Measurements from ENCODE around the gene CD79B. TPM values are rescaled to one million over a fixed set of nuclear protein-coding genes. Genes with fewer than 3 reads are reported as not detected.
"Not testable (repeated sequence)": the region's sequence is repeated elsewhere in the genome, so short reads cannot be mapped to it uniquely, and the experiment has no call there.

The CD79B gene
- polyA plus RNA-seq, 1 donor (not counting 4 experiments of a cell fraction or from before 2014, with no cell fraction given) = 0.07 TPM

GRCh38 chr17:63910096-63910495 is 22.0 kb downstream of the CD79B start:
- no peak overlapping the region for H3K9ac ChIP-seq (ENCODE audit: control insufficient read depth, extremely low read depth, insufficient read depth, low read length)
- dilution Hi-C loops (cut with MboI; ENCODE audit: extremely low pct_ligation_motif_present, low sequenced_read_pairs) = no loop called here

GRCh38 chr17:63909586-63909985 is 22.5 kb downstream of the CD79B start:
- DNase-seq (ENCODE audit: low read depth, low spot score); FAIRE-seq; H2AFZ ChIP-seq (ENCODE audit: control insufficient read depth, low read length); H3K9ac ChIP-seq (ENCODE audit: control insufficient read depth, extremely low read depth, insufficient read depth, low read length); H4K20me1 ChIP-seq (ENCODE audit: control insufficient read depth, extremely low read depth, insufficient read depth, low read length); H3K4me2 ChIP-seq (ENCODE audit: control insufficient read depth, extremely low read depth, insufficient read depth, low read depth, low read length); H3K27ac ChIP-seq (ENCODE audit: control insufficient read depth, insufficient read depth, low read length); H3K27me3 ChIP-seq (ENCODE audit: control insufficient read depth, extremely low read depth, insufficient read depth, low read length); H3K9me1 ChIP-seq (ENCODE audit: control insufficient read depth, extremely low read depth, insufficient read depth, low read length); H3K4me1 ChIP-seq (ENCODE audit: control insufficient read depth, extremely low read depth, insufficient read depth, low read length); dilution Hi-C loops (cut with MboI; ENCODE audit: extremely low pct_ligation_motif_present, low sequenced_read_pairs); H3K4me3 ChIP-seq (ENCODE audit: control insufficient read depth in 2 of 3, extremely low read depth in 1 of 3, insufficient read depth in 2 of 3, low read depth in 1 of 3, low read length in 3 of 3); H3K36me3 ChIP-seq (ENCODE audit: control insufficient read depth in 2 of 2, extremely low read depth in 1 of 2, insufficient read depth in 2 of 2, low read length in 2 of 2); H3K9me3 ChIP-seq (ENCODE audit: control insufficient read depth, low read depth, low read length); H3K79me2 ChIP-seq (ENCODE audit: control insufficient read depth, insufficient read depth, low read length): not testable (repeated sequence)

More at GRCh38 chr17:63910096-63910495, 22.0 kb downstream of the CD79B start:
- no peaks in the 10 kb centered on the region for H3K4me1 ChIP-seq (ENCODE audit: control insufficient read depth, extremely low read depth, insufficient read depth, low read length)
- no peaks in the 10 kb centered on the region for H3K27me3 ChIP-seq (ENCODE audit: control insufficient read depth, extremely low read depth, insufficient read depth, low read length)
- H3K36me3 ChIP-seq (ENCODE audit: control insufficient read depth in 2 of 2, extremely low read depth in 1 of 2, insufficient read depth in 2 of 2, low read length in 2 of 2) = no peaks in the 10 kb centered on the region
- H4K20me1 ChIP-seq (ENCODE audit: control insufficient read depth, extremely low read depth, insufficient read depth, low read length) = no peaks in the 10 kb centered on the region
- no peak for DNase-seq (ENCODE audit: low read depth, low spot score)
- no peaks in the 10 kb centered on the region for H3K9me3 ChIP-seq (ENCODE audit: control insufficient read depth, low read depth, low read length)
- no peak overlapping the region for H2AFZ ChIP-seq (ENCODE audit: control insufficient read depth, low read length)
- H3K79me2 ChIP-seq (ENCODE audit: control insufficient read depth, insufficient read depth, low read length) = no peaks in the 10 kb centered on the region
- no peak overlapping the region for H3K4me3 ChIP-seq (ENCODE audit: control insufficient read depth in 2 of 3, extremely low read depth in 1 of 3, insufficient read depth in 2 of 3, low read depth in 1 of 3, low read length in 3 of 3)
- H3K9me1 ChIP-seq (ENCODE audit: control insufficient read depth, extremely low read depth, insufficient read depth, low read length) = no peaks in the 10 kb centered on the region
- no peak overlapping the region for H3K4me2 ChIP-seq (ENCODE audit: control insufficient read depth, extremely low read depth, insufficient read depth, low read depth, low read length)
- H3K27ac ChIP-seq (ENCODE audit: control insufficient read depth, insufficient read depth, low read length) = no peak overlapping the region
- TF ChIP-seq, protein P1, sequence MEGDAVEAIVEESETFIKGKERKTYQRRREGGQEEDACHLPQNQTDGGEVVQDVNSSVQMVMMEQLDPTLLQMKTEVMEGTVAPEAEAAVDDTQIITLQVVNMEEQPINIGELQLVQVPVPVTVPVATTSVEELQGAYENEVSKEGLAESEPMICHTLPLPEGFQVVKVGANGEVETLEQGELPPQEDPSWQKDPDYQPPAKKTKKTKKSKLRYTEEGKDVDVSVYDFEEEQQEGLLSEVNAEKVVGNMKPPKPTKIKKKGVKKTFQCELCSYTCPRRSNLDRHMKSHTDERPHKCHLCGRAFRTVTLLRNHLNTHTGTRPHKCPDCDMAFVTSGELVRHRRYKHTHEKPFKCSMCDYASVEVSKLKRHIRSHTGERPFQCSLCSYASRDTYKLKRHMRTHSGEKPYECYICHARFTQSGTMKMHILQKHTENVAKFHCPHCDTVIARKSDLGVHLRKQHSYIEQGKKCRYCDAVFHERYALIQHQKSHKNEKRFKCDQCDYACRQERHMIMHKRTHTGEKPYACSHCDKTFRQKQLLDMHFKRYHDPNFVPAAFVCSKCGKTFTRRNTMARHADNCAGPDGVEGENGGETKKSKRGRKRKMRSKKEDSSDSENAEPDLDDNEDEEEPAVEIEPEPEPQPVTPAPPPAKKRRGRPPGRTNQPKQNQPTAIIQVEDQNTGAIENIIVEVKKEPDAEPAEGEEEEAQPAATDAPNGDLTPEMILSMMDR (optimal IDR thresholded peaks at IDR 0.05 in 1 of 3, IDR thresholded peaks at IDR 0.05 in 1 of 3, conservative IDR thresholded peaks at IDR 0.05 in 1 of 3; ENCODE audit: extremely low read depth in 1 of 3, insufficient read depth in 2 of 3, low read length in 3 of 3) = no peak
- no peak for TF ChIP-seq EZH2 (IDR thresholded peaks at IDR 0.05; ENCODE audit: low read length)
- no peak for FAIRE-seq

DNA sequence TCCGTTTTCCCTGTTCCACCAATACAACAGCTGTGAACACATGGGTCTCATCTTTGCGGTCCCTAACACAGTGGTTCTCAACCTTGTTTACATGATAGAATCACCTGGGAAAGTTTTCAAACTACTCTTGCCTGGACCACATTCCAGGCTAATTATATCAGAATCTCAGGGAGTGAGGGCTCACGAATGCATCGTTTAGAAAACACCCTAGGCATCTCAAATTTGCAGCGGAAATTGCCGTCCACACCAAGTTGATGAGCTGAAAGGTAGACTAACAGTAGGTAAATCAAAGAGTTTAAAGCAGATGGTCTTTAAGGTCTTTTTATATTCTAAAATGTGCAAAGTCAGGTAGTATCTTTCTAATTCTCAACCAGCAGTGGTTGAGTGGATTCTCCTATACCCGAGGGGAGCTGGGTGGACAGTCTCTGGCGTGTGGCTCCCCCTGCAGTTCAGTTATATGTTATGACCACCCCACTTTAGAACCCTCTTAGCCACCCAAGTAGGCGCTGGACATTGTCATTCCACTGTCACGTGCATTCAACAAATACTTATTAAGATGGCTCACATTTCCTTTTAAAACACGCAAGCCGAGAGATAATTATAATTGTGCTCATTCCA is 24.9 kb downstream of the CD79B start:
- H3K9me3 ChIP-seq (ENCODE audit: control insufficient read depth, low read depth, low read length); dilution Hi-C loops (cut with MboI; ENCODE audit: extremely low pct_ligation_motif_present, low sequenced_read_pairs); H3K27me3 ChIP-seq (ENCODE audit: control insufficient read depth, extremely low read depth, insufficient read depth, low read length); H2AFZ ChIP-seq (ENCODE audit: control insufficient read depth, low read length); FAIRE-seq; H4K20me1 ChIP-seq (ENCODE audit: control insufficient read depth, extremely low read depth, insufficient read depth, low read length); H3K27ac ChIP-seq (ENCODE audit: control insufficient read depth, insufficient read depth, low read length); H3K79me2 ChIP-seq (ENCODE audit: control insufficient read depth, insufficient read depth, low read length); H3K4me1 ChIP-seq (ENCODE audit: control insufficient read depth, extremely low read depth, insufficient read depth, low read length); H3K4me3 ChIP-seq (ENCODE audit: control insufficient read depth in 2 of 3, extremely low read depth in 1 of 3, insufficient read depth in 2 of 3, low read depth in 1 of 3, low read length in 3 of 3); H3K4me2 ChIP-seq (ENCODE audit: control insufficient read depth, extremely low read depth, insufficient read depth, low read depth, low read length); H3K36me3 ChIP-seq (ENCODE audit: control insufficient read depth in 2 of 2, extremely low read depth in 1 of 2, insufficient read depth in 2 of 2, low read length in 2 of 2); DNase-seq (ENCODE audit: low read depth, low spot score); H3K9ac ChIP-seq (ENCODE audit: control insufficient read depth, extremely low read depth, insufficient read depth, low read length); H3K9me1 ChIP-seq (ENCODE audit: control insufficient read depth, extremely low read depth, insufficient read depth, low read length): not testable (repeated sequence)

DNA sequence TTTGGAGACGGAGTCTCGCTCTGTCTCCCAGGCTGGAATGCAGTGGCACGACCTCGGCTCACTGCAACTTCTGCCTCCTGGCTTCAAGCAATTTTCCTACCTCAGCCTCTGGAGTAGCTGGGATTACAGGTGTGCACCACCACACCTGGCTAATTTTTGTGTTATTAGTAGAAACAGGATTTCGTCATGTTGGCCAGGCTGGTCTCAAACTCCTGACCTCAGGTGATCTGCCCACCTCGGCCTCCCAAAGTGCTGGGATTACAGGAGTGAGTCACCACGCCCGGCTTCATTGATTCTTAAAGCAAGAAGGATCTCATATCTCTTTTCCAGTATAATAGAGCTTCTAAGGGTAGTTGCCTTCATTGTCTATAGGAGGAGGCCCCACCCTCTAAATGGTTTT is 27.3 kb downstream of the CD79B start:
- H3K9ac ChIP-seq (ENCODE audit: control insufficient read depth, extremely low read depth, insufficient read depth, low read length); H3K4me3 ChIP-seq (ENCODE audit: control insufficient read depth in 2 of 3, extremely low read depth in 1 of 3, insufficient read depth in 2 of 3, low read depth in 1 of 3, low read length in 3 of 3); DNase-seq (ENCODE audit: low read depth, low spot score); H3K9me3 ChIP-seq (ENCODE audit: control insufficient read depth, low read depth, low read length); H3K36me3 ChIP-seq (ENCODE audit: control insufficient read depth in 2 of 2, extremely low read depth in 1 of 2, insufficient read depth in 2 of 2, low read length in 2 of 2); H4K20me1 ChIP-seq (ENCODE audit: control insufficient read depth, extremely low read depth, insufficient read depth, low read length); H3K4me1 ChIP-seq (ENCODE audit: control insufficient read depth, extremely low read depth, insufficient read depth, low read length); H3K4me2 ChIP-seq (ENCODE audit: control insufficient read depth, extremely low read depth, insufficient read depth, low read depth, low read length); H3K27me3 ChIP-seq (ENCODE audit: control insufficient read depth, extremely low read depth, insufficient read depth, low read length); dilution Hi-C loops (cut with MboI; ENCODE audit: extremely low pct_ligation_motif_present, low sequenced_read_pairs); FAIRE-seq; H2AFZ ChIP-seq (ENCODE audit: control insufficient read depth, low read length); H3K27ac ChIP-seq (ENCODE audit: control insufficient read depth, insufficient read depth, low read length); H3K9me1 ChIP-seq (ENCODE audit: control insufficient read depth, extremely low read depth, insufficient read depth, low read length); H3K79me2 ChIP-seq (ENCODE audit: control insufficient read depth, insufficient read depth, low read length): not testable (repeated sequence)

Data from keratinocyte (primary cell).